Measurements from ENCODE around the gene LRR1.

LRR1 gene, protein sequence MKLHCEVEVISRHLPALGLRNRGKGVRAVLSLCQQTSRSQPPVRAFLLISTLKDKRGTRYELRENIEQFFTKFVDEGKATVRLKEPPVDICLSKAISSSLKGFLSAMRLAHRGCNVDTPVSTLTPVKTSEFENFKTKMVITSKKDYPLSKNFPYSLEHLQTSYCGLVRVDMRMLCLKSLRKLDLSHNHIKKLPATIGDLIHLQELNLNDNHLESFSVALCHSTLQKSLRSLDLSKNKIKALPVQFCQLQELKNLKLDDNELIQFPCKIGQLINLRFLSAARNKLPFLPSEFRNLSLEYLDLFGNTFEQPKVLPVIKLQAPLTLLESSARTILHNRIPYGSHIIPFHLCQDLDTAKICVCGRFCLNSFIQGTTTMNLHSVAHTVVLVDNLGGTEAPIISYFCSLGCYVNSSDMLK

DNA sequence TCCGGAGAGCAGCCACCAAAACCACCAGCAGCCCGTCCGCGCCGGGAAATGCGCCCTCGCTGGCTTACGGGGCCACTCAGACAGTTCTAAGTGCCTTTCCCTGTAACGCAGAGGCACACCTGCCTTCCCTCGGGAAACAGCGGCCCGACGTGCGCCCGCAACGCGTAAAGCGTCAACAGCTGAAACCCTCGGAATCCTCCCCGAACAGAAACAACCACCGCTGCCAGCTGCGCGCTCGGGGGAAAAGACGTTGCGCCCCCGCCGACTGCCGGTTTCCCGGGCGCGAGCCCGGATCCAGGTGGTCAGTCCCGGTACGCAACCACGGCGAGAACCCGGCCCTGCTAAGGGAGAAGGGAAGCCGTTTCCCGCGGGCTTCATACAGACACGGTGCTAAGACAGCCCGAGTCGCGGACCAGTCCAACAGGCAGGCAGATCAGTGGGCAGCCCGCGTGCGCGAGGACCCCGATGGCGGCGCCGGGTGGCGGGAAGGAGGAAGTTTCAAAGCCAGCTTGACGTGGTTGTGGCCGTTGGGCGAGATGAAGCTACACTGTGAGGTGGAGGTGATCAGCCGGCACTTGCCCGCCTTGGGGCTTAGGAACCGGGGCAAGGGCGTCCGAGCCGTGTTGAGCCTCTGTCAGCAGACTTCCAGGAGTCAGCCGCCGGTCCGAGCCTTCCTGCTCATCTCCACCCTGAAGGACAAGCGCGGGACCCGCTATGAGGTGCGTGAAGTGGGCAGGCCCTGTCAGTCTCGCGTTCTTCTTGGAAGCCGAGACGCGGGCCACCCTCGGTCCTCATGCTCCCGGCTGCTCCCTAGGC is at the start of gene LRR1:
Gene LRR1, plus strand, starts transcription at position 456 of the 816 bp plus-strand sequence. Its CDS starts 81 bp downstream, at position 537.
- DNase-seq, result peak; percentile 88

DNA sequence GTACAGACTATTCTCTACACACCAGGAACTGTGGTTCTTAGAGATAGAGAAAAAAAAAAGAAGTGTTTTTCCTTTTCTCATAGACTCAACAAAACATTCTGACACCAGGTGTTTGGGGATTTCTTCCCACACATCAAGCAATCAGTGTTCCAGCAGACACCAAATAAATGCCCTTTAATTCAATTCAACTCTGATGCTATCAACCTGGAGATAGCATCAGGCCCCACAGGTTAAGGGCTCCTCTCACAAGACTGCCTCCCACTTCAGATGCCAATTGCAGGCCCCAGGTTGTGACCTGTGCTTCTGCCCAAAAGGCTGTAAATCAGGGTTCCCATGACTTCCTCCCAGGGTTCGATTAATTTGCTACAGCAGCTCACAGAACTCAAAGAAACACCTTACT is 49.3 kb upstream of the LRR1 start:
- no peak for DNase-seq

GRCh38 chr14:49549881-49550280 is 48.9 kb upstream of the LRR1 start:
- no peak for DNase-seq

DNA sequence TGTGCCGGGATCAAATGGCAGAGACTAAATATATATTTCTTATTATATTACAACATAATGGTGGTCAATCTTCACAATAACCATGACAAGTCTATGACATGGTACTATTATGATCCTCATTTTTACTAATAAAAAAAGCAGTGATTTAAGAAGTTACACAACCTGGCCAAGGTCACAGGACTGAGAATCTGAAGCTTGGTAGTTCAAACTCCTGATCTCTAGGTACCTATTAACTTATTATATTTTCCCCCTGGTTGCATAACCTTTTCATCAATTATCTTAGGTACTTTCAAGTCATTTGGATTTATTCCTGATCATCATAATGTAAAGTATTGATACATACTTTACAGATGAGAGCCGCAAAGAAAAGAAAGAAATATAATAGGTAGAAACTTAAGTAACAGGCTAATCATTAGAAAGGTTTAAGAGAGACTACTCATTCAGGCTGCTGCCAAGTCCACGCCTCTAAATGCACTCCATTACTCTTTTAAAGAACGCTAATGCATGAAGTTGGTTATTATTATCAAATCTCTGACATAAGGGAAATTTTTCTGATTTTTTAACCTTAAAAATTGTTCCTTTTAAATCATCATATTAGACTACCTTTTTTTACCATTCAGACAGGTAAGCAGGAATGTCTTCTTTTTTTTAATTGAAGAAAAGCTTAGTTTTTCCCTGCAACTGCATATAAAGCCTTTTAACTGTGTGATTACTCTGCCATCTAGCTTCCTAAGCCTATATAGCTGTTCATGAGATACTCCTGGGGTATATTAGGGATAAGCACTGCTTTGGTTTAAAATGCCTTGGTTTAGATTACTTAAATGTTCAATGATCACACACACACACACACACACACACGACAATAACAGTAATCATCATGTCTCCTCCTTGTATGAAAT is 48.2 kb upstream of the LRR1 start:
- no peak for DNase-seq

DNA sequence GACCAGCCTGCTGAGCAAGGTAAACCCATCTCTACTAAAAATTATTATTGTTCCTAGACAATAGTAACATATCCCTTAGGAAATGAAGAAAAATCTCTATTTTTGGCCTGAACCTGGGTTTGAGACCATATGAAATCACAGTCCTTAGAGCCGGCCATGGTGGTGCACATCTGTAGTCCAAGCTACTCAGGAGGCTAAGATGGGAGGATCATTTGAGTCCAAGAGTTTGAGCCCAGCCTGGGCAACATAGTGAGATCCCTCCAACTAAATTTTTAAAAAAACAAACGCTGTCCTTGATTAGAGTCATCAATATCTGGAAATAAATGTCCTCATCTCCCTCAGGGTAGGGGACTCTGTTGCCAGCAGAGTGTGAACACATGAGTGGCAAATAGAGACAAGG is 47.2 kb upstream of the LRR1 start:
- DNase-seq, result no peak

DNA sequence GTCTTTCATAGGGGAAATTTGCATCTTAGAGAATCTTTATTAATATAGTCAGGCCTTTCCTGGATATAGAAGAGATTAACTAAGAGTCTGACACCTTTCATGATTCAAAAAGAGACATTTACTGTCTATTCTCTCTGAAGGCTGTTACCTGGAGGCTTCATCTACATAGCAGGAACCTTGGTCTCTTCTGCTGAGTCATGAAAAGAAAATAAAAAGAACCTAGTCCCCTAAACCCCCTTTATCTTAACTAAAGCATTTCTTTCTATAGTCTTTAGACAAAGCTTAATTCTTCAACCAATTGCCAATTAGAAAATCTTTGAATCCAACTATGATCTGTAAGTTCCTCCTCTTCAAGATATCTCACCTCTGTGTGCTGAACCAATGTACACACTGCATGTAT is 45.6 kb upstream of the LRR1 start:
- DNase-seq, result no peak

DNA sequence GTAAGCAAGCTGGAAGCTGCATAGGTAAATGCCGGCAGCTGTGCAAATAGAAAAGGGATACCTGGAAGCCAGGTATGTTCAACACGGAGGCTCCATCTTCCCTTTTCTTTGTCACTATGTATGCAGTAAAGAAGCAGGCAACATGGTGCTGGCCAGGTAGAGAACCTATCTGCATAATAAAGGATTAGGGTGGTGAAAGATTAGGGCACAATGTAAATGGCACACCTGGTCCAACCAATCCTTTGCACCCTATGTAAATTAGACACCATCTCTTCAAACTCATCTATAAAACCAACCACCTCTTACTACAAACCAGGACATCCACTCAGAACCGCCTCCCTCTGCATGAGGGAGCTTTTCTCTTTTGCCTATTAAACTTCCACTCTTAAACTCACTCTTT is 44.8 kb upstream of the LRR1 start:
- no peak for DNase-seq

- DNase-seq, result no peak
Measured at GRCh38 chr14:49559979-49560768, 38.6 kb upstream of the LRR1 start.

- DNase-seq, result no peak
Measured at GRCh38 chr14:49566714-49567113, 32.0 kb upstream of the LRR1 start.

GRCh38 chr14:49569281-49569680 is 29.5 kb upstream of the LRR1 start:
- DNase-seq, result no peak

DNA sequence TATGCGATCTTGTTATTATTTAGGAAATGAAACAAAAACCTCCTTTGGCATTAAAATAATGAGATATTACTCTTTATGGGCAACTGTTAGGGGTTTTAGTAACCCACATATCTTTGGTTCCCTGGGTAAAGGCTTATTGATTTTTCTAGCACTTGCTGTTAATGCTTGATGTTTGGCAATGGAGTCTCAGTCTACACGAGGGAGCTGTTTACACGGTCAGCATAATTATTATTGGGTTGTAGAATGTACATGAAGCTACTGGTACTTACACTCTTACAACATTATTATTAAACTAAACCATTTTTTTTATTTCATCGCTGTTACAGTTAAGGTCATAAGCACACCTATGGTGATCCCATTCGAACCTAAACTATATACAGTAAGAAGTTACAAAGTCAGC is 24.7 kb upstream of the LRR1 start:
- DNase-seq, result no peak

DNA sequence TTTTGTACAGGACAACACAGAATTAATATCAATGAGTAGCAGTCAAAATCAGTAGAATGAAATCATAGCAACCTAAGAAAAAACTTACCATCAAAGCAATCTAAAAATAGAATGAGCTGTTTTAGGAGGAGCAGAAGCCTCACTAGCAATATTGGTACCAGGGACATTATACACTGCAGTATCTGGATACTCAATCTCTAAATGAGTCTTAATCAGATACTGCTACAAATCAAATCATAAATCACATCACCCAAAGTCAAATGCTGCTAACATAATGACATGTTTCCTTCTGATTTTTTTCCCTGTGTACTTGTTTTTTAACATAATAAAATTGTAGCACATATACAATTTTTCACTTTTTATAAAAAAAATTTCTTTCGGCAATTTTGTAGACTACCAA is 20.6 kb upstream of the LRR1 start:
- no peak for DNase-seq

- DNase-seq, result no peak
Measured at GRCh38 chr14:49579841-49580240, 18.9 kb upstream of the LRR1 start.

- no peak for DNase-seq
Measured at GRCh38 chr14:49581209-49582112, 17.3 kb upstream of the LRR1 start.

- no peak for DNase-seq
Measured at GRCh38 chr14:49582113-49582977, 16.4 kb upstream of the LRR1 start.

DNA sequence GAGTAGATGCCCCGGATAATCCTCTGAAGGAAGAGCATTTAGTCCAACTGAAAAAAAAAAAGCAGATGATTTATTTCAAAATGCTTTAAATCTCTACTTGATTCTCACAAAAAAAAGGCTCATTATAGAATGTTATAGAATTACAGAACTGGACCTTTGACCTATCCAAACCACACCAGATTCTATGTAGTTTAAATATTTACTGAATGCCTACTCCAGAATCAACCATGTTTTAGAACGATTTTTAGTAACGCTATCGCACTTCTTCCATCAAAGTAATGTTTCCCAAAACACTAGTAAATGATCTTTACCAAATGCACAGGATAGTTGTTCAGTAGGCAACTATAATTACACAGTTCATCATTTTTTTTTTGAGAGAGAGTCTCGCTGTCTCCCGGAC is 15.1 kb upstream of the LRR1 start:
- DNase-seq, result no peak

GRCh38 chr14:49584058-49584457 is 14.7 kb upstream of the LRR1 start:
- DNase-seq, result no peak

DNA sequence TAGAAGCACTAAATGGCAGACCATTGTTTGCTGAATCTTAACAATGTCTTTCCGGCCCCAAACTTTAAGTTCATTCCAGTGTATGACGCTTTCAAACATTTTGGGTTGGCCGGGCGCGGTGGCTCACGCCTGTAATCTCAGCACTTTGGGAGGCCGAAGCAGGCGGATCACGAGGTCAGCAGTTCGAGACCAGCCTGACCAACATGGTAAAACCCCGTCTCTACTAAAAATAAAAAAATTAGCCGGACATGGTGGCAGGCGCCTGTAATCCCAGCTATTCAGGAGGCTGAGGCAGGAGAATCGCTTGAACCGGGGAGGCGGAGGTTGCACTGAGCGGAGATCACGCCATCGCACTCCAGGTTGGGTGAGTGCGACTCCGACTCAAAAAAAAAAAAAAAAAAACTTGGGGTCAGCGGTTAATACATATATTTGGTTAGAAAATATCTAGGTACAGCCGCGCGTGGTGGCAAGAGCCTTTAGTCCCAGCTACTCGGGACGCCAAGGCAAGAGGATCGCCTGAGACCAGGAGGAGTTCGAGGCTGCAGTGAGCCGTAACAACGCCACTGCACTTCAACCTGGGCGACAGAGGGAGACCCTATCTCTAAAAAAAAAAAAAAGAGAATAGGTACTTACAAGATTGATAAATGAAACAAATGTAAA is 13.6 kb upstream of the LRR1 start:
- DNase-seq, result peak; percentile 26

All from CD4-positive, alpha-beta T cell treated with Interleukin-10 for 1 hour (primary cell).